HepG2 (cell line): ENCODE measurements around the gene AHRR. TPM values are rescaled to one million over a fixed set of nuclear protein-coding genes. Genes with fewer than 3 reads are reported as not detected.

Experiments used
- ATAC-seq: fragments of 200-7000 bp; cut with Tn5 transposase; 3 replicates; pipeline ENCODE4 v1.9.1; 2020; ENCODE audit warnings: mild to moderate bottlenecking, moderate library complexity
- BruUV-seq: library from RNA; stranded (reverse); fragments of 400-500 nt; replicated peaks from 2 replicates; lab custom pipeline; 2021; lab: Mats Ljungman, UMichigan
- CTCF ChIA-PET: fragments of 300-600 bp; formaldehyde crosslinking; extraction: SDS; loops from one replicate; lab custom pipeline; 2021; ENCODE audit warnings: low total read pairs, inconsistent platforms, low intra/inter-chr PET ratio; lab: Yijun Ruan, JAX
- POLR2A ChIA-PET: fragments of 350-600 bp; sonication (Branson Sonifier 250); formaldehyde crosslinking; loops from one replicate; lab custom pipeline; 2020; ENCODE audit warnings: antibody characterized with exemption, inconsistent platforms; lab: Yijun Ruan, JAX
- DNase-seq: peaks from one replicate; pipeline ENCODE4 v3.0.0-alpha.2; 2015; ENCODE audit warnings: low spot score
- FAIRE-seq: peaks from 3 replicates; lab custom pipeline; 2011; peaks lifted over from hg19 to GRCh38; lab: Jason Lieb, UNC
- H2AFZ ChIP-seq: one replicate; pipeline ENCODE4 v1.6.1; 2011; ENCODE audit warnings: low read length, inconsistent platforms
- H3K27ac ChIP-seq: fragments of 300-600 bp; 3 replicates; pipeline ENCODE4 v1.8.0; 2011; ENCODE audit warnings: mixed run types, mild to moderate bottlenecking, mixed read lengths, low read length, inconsistent platforms; ENCODE audit not compliant: insufficient read depth; ENCODE audit errors: extremely low read length
- H3K27me3 ChIP-seq, 2 experiments: fragments of 200-600 bp in 1 of 2; 2 replicates in 1 of 2; 3 replicates in 1 of 2; pipeline versions ENCODE4 v1.6.0 to v1.8.0; 2011; ENCODE audit warnings: low read length in 2 of 2, mild to moderate bottlenecking in 2 of 2, moderate library complexity in 2 of 2, inconsistent platforms in 1 of 2; ENCODE audit not compliant: insufficient read depth in 2 of 2, control insufficient read depth in 1 of 2
- H3K36me3 ChIP-seq, 2 experiments: fragments of 200-600 bp in 1 of 2; replicated peaks in 1 of 2; 2 replicates in 1 of 2; 3 replicates in 1 of 2; pipeline versions ENCODE4 v1.5.1 to v1.8.0; 2011; ENCODE audit warnings: low read length in 2 of 2, inconsistent platforms in 1 of 2; ENCODE audit not compliant: insufficient read depth in 2 of 2, control insufficient read depth in 1 of 2
- H3K4me1 ChIP-seq: 2 replicates; pipeline ENCODE4 v1.5.1; 2012; ENCODE audit warnings: low read length, inconsistent platforms; ENCODE audit not compliant: insufficient read depth
- H3K4me2 ChIP-seq: 2 replicates; pipeline ENCODE4 v1.6.0; 2011; ENCODE audit warnings: low read depth, low read length, inconsistent platforms
- H3K4me3 ChIP-seq, 3 experiments: fragments of 200-600 bp in 1 of 3; sonication (generic), shearing (Covaris generic) in 1 of 3; replicated peaks in 1 of 3; 2 replicates each; pipeline ENCODE4 v1.5.1; 2011 to 2016; ENCODE audit warnings: low read length in 3 of 3, inconsistent platforms in 2 of 3, low read depth in 2 of 3, mild to moderate bottlenecking in 2 of 3, control low read depth in 1 of 3, mixed read lengths in 1 of 3; ENCODE audit not compliant: insufficient read depth in 1 of 3
- H3K79me2 ChIP-seq: one replicate; pipeline ENCODE4 v1.6.1; 2011; ENCODE audit warnings: low read length, inconsistent platforms; ENCODE audit not compliant: insufficient read depth
- H3K9ac ChIP-seq: 2 replicates; pipeline ENCODE4 v1.6.0; 2011; ENCODE audit warnings: mild to moderate bottlenecking, low read depth, low read length, inconsistent platforms; ENCODE audit not compliant: insufficient read depth
- H3K9me3 ChIP-seq: 2 replicates; pipeline ENCODE4 v1.5.1; 2012; ENCODE audit warnings: mild to moderate bottlenecking, low read length
- H4K20me1 ChIP-seq: 2 replicates; pipeline ENCODE4 v1.6.0; 2011; ENCODE audit warnings: inconsistent platforms, mild to moderate bottlenecking, low read length, moderate library complexity; ENCODE audit not compliant: insufficient read depth
- CTCF ChIP-seq: sonication (generic); formaldehyde crosslinking; IDR thresholded peaks from 2 replicates; pipeline ENCODE4 v1.5.0; 2020; ENCODE audit warnings: mild to moderate bottlenecking, missing genetic modification reagents, moderate library complexity
- HDAC2 ChIP-seq: sonication (generic); formaldehyde crosslinking; IDR thresholded peaks from 2 replicates; pipeline ENCODE4 v1.4.0; 2020; ENCODE audit warnings: missing genetic modification reagents
- HNF1A ChIP-seq, 2 experiments: sonication (generic) in 1 of 2; formaldehyde crosslinking in 1 of 2; IDR thresholded peaks; 2 replicates each; pipeline versions ENCODE4 v1.4.0 to v1.6.1; 2016 to 2020; ENCODE audit warnings: borderline replicate concordance in 1 of 2, low read depth in 1 of 2, mild to moderate bottlenecking in 1 of 2, missing genetic modification reagents in 1 of 2
- KLF12 ChIP-seq: sonication (generic); formaldehyde crosslinking; IDR thresholded peaks from 2 replicates; pipeline ENCODE4 v1.4.0; 2020; ENCODE audit warnings: missing genetic modification reagents, borderline replicate concordance
- NFAT5 ChIP-seq: sonication (generic); formaldehyde crosslinking; IDR thresholded peaks from 2 replicates; pipeline ENCODE4 v1.4.0; 2020; ENCODE audit warnings: missing genetic modification reagents
- NR2C2 ChIP-seq: sonication (generic); formaldehyde crosslinking; IDR thresholded peaks from 2 replicates; pipeline ENCODE4 v1.4.0; 2020; ENCODE audit warnings: missing genetic modification reagents, mild to moderate bottlenecking, moderate library complexity, borderline replicate concordance
- PRPF4 ChIP-seq: fragments of 200-400 bp; formaldehyde crosslinking; IDR thresholded peaks from 2 replicates; pipeline ENCODE4 v1.6.1; 2016; ENCODE audit warnings: low read length, low read depth; ENCODE audit not compliant: poor library complexity, severe bottlenecking
- SMC3 ChIP-seq: IDR thresholded peaks from 2 replicates; pipeline ENCODE4 v1.6.1; 2011; ENCODE audit warnings: low read length, improper control_type of control experiment
- STAG1 ChIP-seq: sonication (generic); formaldehyde crosslinking; IDR thresholded peaks from 2 replicates; pipeline ENCODE4 v1.4.0; 2020; ENCODE audit warnings: missing genetic modification reagents
- ZNF326 ChIP-seq: sonication (generic); formaldehyde crosslinking; IDR thresholded peaks from 2 replicates; pipeline ENCODE4 v1.4.0; 2020; ENCODE audit warnings: missing genetic modification reagents, borderline replicate concordance
- ZNF343 ChIP-seq: sonication (generic); formaldehyde crosslinking; IDR thresholded peaks from 2 replicates; pipeline ENCODE4 v1.4.0; 2020; ENCODE audit warnings: mild to moderate bottlenecking, missing genetic modification reagents
- ZNF572 ChIP-seq: sonication (generic); formaldehyde crosslinking; IDR thresholded peaks from 2 replicates; pipeline ENCODE4 v1.5.1; 2020; ENCODE audit warnings: mild to moderate bottlenecking, missing genetic modification reagents
- WGBS: methylation state at CpG from one replicate; pipeline ENCODE4 v1.1.6; 2017; ENCODE audit warnings: low lambda C conversion rate; 5-methylcytosine and 5-hydroxymethylcytosine counted together
- in situ Hi-C: cut with HindIII; loops from 2 replicates; pipeline ENCODE4 v1.10.0; 2017; ENCODE audit warnings: low pct_unique_long_range_greater_than_20kb; ENCODE audit not compliant: extremely low pct_ligation_motif_present
- intact Hi-C: fragments of 100-400 bp; cut with micrococcal nuclease; formaldehyde crosslinking; loops from one replicate; pipeline ENCODE4 v1.10.0; 2022; ENCODE audit not compliant: unreplicated experiment
- polyA plus RNA-seq, 8 experiments: library from polyadenylated mRNA; depleted of rRNA in 3 of 8; stranded (reverse) in 7 of 8; unstranded in 1 of 8; fragments of >200 nt; fragmentation: Illumina TruSeq in 4 of 8; extraction: Trizol in 4 of 8; gene quantifications; 2 replicates each; pipeline versions ENCODE4 v1.2.1 to v1.2.3, GENCODE V29; 2011 to 2016; ENCODE audit warnings: low read depth in 4 of 8, missing spikeins in 1 of 8, mixed read lengths in 1 of 8; ENCODE audit not compliant: insufficient read depth in 1 of 8
- total RNA-seq, 5 experiments: library from RNA; depleted of rRNA; stranded (reverse); fragments of >200 nt; fragmentation: Illumina TruSeq; extraction: Trizol; gene quantifications; 2 replicates each; pipeline ENCODE4 v1.2.3, GENCODE V29; 2016; ENCODE audit warnings: low read depth in 1 of 5

AHRR gene
- total and polyA plus RNA-seq, 2 of the 13 experiments (the other 11 are each of a cell fraction or from before 2014, with no cell fraction given) = 0.28 to 0.35 TPM

- no peak overlapping the region for H3K4me3 ChIP-seq
- H3K9ac ChIP-seq = no peak overlapping the region
- in situ Hi-C loops (no loop called here), intact Hi-C loops (no loop called here)
- BruUV-seq = no TSS peak
- POLR2A ChIA-PET = interaction anchor here (1.5 kb wide), 1 partner anchor 26 kb away, joined by 14 read pairs; no protein-coding TSS in a partner anchor
- H3K4me1 ChIP-seq = peaks cover 17% of the 10 kb centered on the region
- H3K9me3 ChIP-seq = peaks cover 4% of the 10 kb centered on the region; the same call in 1 of the 2 replicates
- ATAC-seq = peak; percentile 32; the same call in 2 of the 3 replicates
- no peak for FAIRE-seq
- H3K27ac ChIP-seq = no peak overlapping the region
- WGBS = 87% methylated on average over 5 of the region's 7 CpGs
- no peaks in the 10 kb centered on the region; a peak in 1 of 5 replicates for H3K27me3 ChIP-seq
- no peak overlapping the region for H2AFZ ChIP-seq
- H3K79me2 ChIP-seq = peaks cover 17% of the 10 kb centered on the region
- no peaks in the 10 kb centered on the region for H4K20me1 ChIP-seq
- CTCF ChIA-PET = no interaction called here
- H3K36me3 ChIP-seq = peaks cover 22 to 49% of the 10 kb centered on the region in 2 experiments; a peak in 4 of 5 replicates
- DNase-seq = peak; percentile 42
- no peak overlapping the region for H3K4me2 ChIP-seq
- TF ChIP-seq SMC3 = peak; percentile 29; the same call in 1 of the 2 replicates
- TF ChIP-seq KLF12 (CRISPR knock-in tag) = no peak
- TF ChIP-seq ZNF572 = no peak
- no peak for TF ChIP-seq ZNF326
- TF ChIP-seq STAG1 (CRISPR knock-in tag) = peak; percentile 52
- TF ChIP-seq ZNF343 (CRISPR knock-in tag) = no peak
- peak; percentile 58 for TF ChIP-seq CTCF (CRISPR knock-in tag)
- TF ChIP-seq NFAT5 = no peak
- TF ChIP-seq NR2C2 (CRISPR knock-in tag) = no peak
- no peak for TF ChIP-seq HDAC2 (CRISPR knock-in tag)
- no peak for TF ChIP-seq HNF1A (IDR thresholded peaks at IDR 0.05; ENCODE audit: low read depth)
- no peak for TF ChIP-seq HNF1A (CRISPR knock-in tag; IDR thresholded peaks at IDR 0.05; ENCODE audit: borderline replicate concordance)
- TF ChIP-seq PRPF4 = no peak
These were observed 125.4 kb downstream of the AHRR start for GRCh38 chr5:446883-447263.
